IMR-90 (cell line): Measurements from ENCODE around the gene NAA11. TPM values are rescaled to one million over a fixed set of nuclear protein-coding genes. Genes with fewer than 3 reads are reported as not detected.

ENCODE experiments used
- ATAC-seq: fragments of 200-7000 bp; cut with Tn5 transposase; 2 replicates; pipeline ENCODE4 v1.9.1; 2020; ENCODE audit warnings: low read depth, mild to moderate bottlenecking, moderate library complexity
- BruUV-seq: library from RNA; stranded (reverse); fragments of 400-500 nt; replicated peaks from 2 replicates; lab custom pipeline; 2021; lab: Mats Ljungman, UMichigan
- CTCF ChIA-PET: fragments of 300-600 bp; formaldehyde crosslinking; extraction: SDS; loops from one replicate; lab custom pipeline; 2021; ENCODE audit warnings: antibody characterized with exemption; lab: Yijun Ruan, JAX
- POLR2A ChIA-PET: fragments of 300-600 bp; sonication (Branson Sonifier 250); formaldehyde crosslinking; loops from one replicate; lab custom pipeline; 2022; ENCODE audit warnings: antibody characterized with exemption; ENCODE audit not compliant: unreplicated experiment; lab: Charles Lee
- DNase-seq: peaks from one replicate; pipeline ENCODE4 v3.0.0; 2013
- H2AFZ ChIP-seq: replicated peaks from 2 replicates; pipeline ENCODE3; 2013; ENCODE audit warnings: low read length, mild to moderate bottlenecking; ENCODE audit not compliant: poor library complexity
- H2AK5ac ChIP-seq: 2 replicates; pipeline ENCODE4 v1.6.1; 2013; ENCODE audit warnings: low read depth, low read length, inconsistent platforms
- H2AK9ac ChIP-seq: replicated peaks from 2 replicates; pipeline ENCODE3; 2013; ENCODE audit warnings: mild to moderate bottlenecking, low read depth, low read length, moderate library complexity; ENCODE audit not compliant: poor library complexity
- H2BK120ac ChIP-seq: 2 replicates; pipeline ENCODE4 v1.6.1; 2013; ENCODE audit warnings: low read depth, low read length, inconsistent platforms
- H2BK15ac ChIP-seq: 3 replicates; pipeline ENCODE4 v1.6.1; 2013; ENCODE audit warnings: low read depth, low read length, inconsistent platforms
- H2BK20ac ChIP-seq: 2 replicates; pipeline ENCODE4 v1.6.1; 2013; ENCODE audit warnings: low read depth, mild to moderate bottlenecking, inconsistent platforms, low read length, moderate library complexity
- H2BK5ac ChIP-seq: 2 replicates; pipeline ENCODE4 v1.6.1; 2013; ENCODE audit warnings: mild to moderate bottlenecking, low read depth, low read length, inconsistent platforms; ENCODE audit not compliant: poor library complexity, severe bottlenecking
- H3K14ac ChIP-seq: replicated peaks from 2 replicates; pipeline ENCODE4 v1.6.1; 2013; ENCODE audit warnings: low read depth, low read length, inconsistent platforms
- H3K18ac ChIP-seq: 2 replicates; pipeline ENCODE4 v1.6.1; 2013; ENCODE audit warnings: low read depth, low read length, control low read depth
- H3K23ac ChIP-seq: 2 replicates; pipeline ENCODE4 v1.6.1; 2013; ENCODE audit warnings: low read depth, low read length, inconsistent platforms
- H3K27ac ChIP-seq: 2 replicates; pipeline ENCODE4 v1.5.1; 2013; ENCODE audit warnings: mild to moderate bottlenecking, control low read depth, low read length; ENCODE audit not compliant: insufficient read depth
- H3K27me3 ChIP-seq: 2 replicates; pipeline ENCODE4 v1.6.1; 2013; ENCODE audit warnings: low read length; ENCODE audit not compliant: control insufficient read depth, insufficient read depth
- H3K36me3 ChIP-seq: 2 replicates; pipeline ENCODE4 v1.6.1; 2013; ENCODE audit warnings: low read length, mixed read lengths; ENCODE audit not compliant: control insufficient read depth, insufficient read depth
- H3K4ac ChIP-seq: 2 replicates; pipeline ENCODE4 v1.6.1; 2013; ENCODE audit warnings: low read depth, low read length, inconsistent platforms
- H3K4me1 ChIP-seq: 2 replicates; pipeline ENCODE4 v1.6.1; 2013; ENCODE audit warnings: low read length, mixed read lengths; ENCODE audit not compliant: control insufficient read depth, insufficient read depth
- H3K4me2 ChIP-seq: 2 replicates; pipeline ENCODE4 v1.6.1; 2013; ENCODE audit warnings: low read depth, mild to moderate bottlenecking, control low read depth, low read length, moderate library complexity
- H3K4me3 ChIP-seq: 2 replicates; pipeline ENCODE4 v1.5.1; 2013; ENCODE audit warnings: low read depth, mild to moderate bottlenecking, control low read depth, low read length, moderate library complexity; ENCODE audit not compliant: insufficient read depth
- H3K56ac ChIP-seq: 2 replicates; pipeline ENCODE4 v1.6.1; 2013; ENCODE audit warnings: low read length, inconsistent platforms; ENCODE audit not compliant: insufficient read depth; ENCODE audit errors: extremely low read depth
- H3K79me1 ChIP-seq, 2 experiments: 2 replicates each; pipeline ENCODE4 v1.6.1; 2013; ENCODE audit warnings: low read length in 2 of 2, inconsistent platforms in 1 of 2, low read depth in 1 of 2
- H3K9ac ChIP-seq: 2 replicates; pipeline ENCODE4 v1.6.1; 2013; ENCODE audit warnings: low read depth, low read length, control low read depth
- H3K9me1 ChIP-seq: 2 replicates; pipeline ENCODE4 v1.6.1; 2013; ENCODE audit warnings: low read length, inconsistent platforms; ENCODE audit not compliant: insufficient read depth
- H3K9me3 ChIP-seq: 2 replicates; pipeline ENCODE4 v1.6.1; 2013; ENCODE audit warnings: low read length; ENCODE audit not compliant: control insufficient read depth, insufficient read depth
- H4K20me1 ChIP-seq: 2 replicates; pipeline ENCODE4 v1.6.1; 2013; ENCODE audit warnings: low read length, inconsistent platforms; ENCODE audit not compliant: insufficient read depth
- H4K5ac ChIP-seq: 2 replicates; pipeline ENCODE4 v1.6.1; 2013; ENCODE audit warnings: mild to moderate bottlenecking, low read depth, low read length, control low read depth
- H4K8ac ChIP-seq, 2 experiments: 2 replicates each; pipeline ENCODE4 v1.6.1; 2013; ENCODE audit warnings: low read depth in 2 of 2, low read length in 2 of 2, control low read depth in 1 of 2, inconsistent platforms in 1 of 2
- H4K91ac ChIP-seq: 2 replicates; pipeline ENCODE4 v1.6.1; 2013; ENCODE audit warnings: low read depth, low read length, inconsistent platforms; ENCODE audit not compliant: insufficient read depth
- BHLHE40 ChIP-seq: fragments of 150-350 bp; IDR thresholded peaks from 2 replicates; pipeline ENCODE4 v1.6.1; 2016; ENCODE audit warnings: mild to moderate bottlenecking, low read depth, low read length
- CEBPB ChIP-seq: IDR thresholded peaks from 2 replicates; pipeline ENCODE4 v1.6.1; 2012; ENCODE audit warnings: low read depth, low read length, improper control_type of control experiment
- CHD1 ChIP-seq: IDR thresholded peaks from 2 replicates; pipeline ENCODE4 v1.6.1; 2012; ENCODE audit warnings: low read depth, low read length, improper control_type of control experiment
- ELK1 ChIP-seq: fragments of 150-350 bp; IDR thresholded peaks from 2 replicates; pipeline ENCODE4 v1.6.1; 2016; ENCODE audit warnings: low read depth, mild to moderate bottlenecking, low read length, moderate library complexity, borderline replicate concordance
- FOS ChIP-seq: fragments of 150-350 bp; IDR thresholded peaks from 2 replicates; pipeline ENCODE4 v1.6.1; 2016; ENCODE audit warnings: low read depth, low read length
- MAFK ChIP-seq: IDR thresholded peaks from 2 replicates; pipeline ENCODE4 v1.6.1; 2012; ENCODE audit warnings: low read depth, low read length, improper control_type of control experiment
- MAZ ChIP-seq: IDR thresholded peaks from 2 replicates; pipeline ENCODE4 v1.6.1; 2012; ENCODE audit warnings: low read depth, mild to moderate bottlenecking, low read length, improper control_type of control experiment, moderate library complexity, borderline replicate concordance
- MXI1 ChIP-seq: IDR thresholded peaks from 2 replicates; pipeline ENCODE4 v1.6.1; 2012; ENCODE audit warnings: low read depth, mild to moderate bottlenecking, low read length, moderate library complexity, borderline replicate concordance
- NFE2L2 ChIP-seq: fragments of 150-350 bp; IDR thresholded peaks from 2 replicates; pipeline ENCODE4 v1.6.1; 2016; ENCODE audit warnings: low read depth, mild to moderate bottlenecking, low read length
- POLR2A ChIP-seq: IDR thresholded peaks from 2 replicates; pipeline ENCODE4 v1.6.1; 2012; ENCODE audit warnings: mild to moderate bottlenecking, low read depth, low read length
- RAD21 ChIP-seq: IDR thresholded peaks from 2 replicates; pipeline ENCODE4 v1.6.1; 2012; ENCODE audit warnings: low read length, improper control_type of control experiment
- RFX5 ChIP-seq: IDR thresholded peaks from 2 replicates; pipeline ENCODE4 v1.8.0; 2012; ENCODE audit warnings: low read depth, mild to moderate bottlenecking, low read length, moderate library complexity
- SMC3 ChIP-seq: fragments of 150-350 bp; IDR thresholded peaks from 2 replicates; pipeline ENCODE4 v1.6.1; 2016; ENCODE audit warnings: low read depth, mild to moderate bottlenecking, antibody characterized with exemption, low read length, moderate library complexity
- USF2 ChIP-seq: fragments of 150-350 bp; IDR thresholded peaks from 2 replicates; pipeline ENCODE4 v1.6.1; 2017; ENCODE audit warnings: mild to moderate bottlenecking, antibody characterized with exemption, low read length, low read depth
- WGBS, 2 experiments: methylation state at CpG; one replicate each; pipeline versions ENCODE4 v1.1.5 to v1.1.7; 2013; ENCODE audit warnings: missing lambda C conversion rate in 2 of 2; ENCODE audit not compliant: insufficient read length in 1 of 2; ENCODE audit errors: extremely low coverage in 2 of 2; 5-methylcytosine and 5-hydroxymethylcytosine counted together
- dilution Hi-C: fragments of 300-500 bp; cut with HindIII; formaldehyde crosslinking; loops from one replicate; pipeline ENCODE4 v1.14.3; 2018; ENCODE audit warnings: low sequenced_read_pairs; ENCODE audit not compliant: unreplicated experiment
- in situ Hi-C: fragments of 300-500 bp; cut with MboI; formaldehyde crosslinking; loops from 3 replicates; pipeline ENCODE4 v1.14.3; 2019; ENCODE audit warnings: low sequenced_read_pairs, inconsistent platforms, mixed read lengths
- intact Hi-C: fragments of 100-400 bp; cut with micrococcal nuclease; formaldehyde crosslinking; loops from 2 replicates; pipeline ENCODE4 v1.10.0; 2022
- polyA plus RNA-seq, 3 experiments: library from polyadenylated mRNA; depleted of rRNA; stranded (reverse); fragments of >200 nt; gene quantifications; 2 replicates each; pipeline ENCODE4 v1.2.3, GENCODE V29; 2012; ENCODE audit warnings: low replicate concordance in 1 of 3
- total RNA-seq: library from RNA; depleted of rRNA; stranded (reverse); fragments of >200 nt; gene quantifications from 2 replicates; pipeline ENCODE4 v1.2.3, GENCODE V29; 2012

Gene NAA11
- total and polyA plus RNA-seq, 2 of the 4 experiments (the other 2 are of a cell fraction): not detected

GRCh38 chr4:79308137-79308536 lies 17.7 kb downstream of the NAA11 start:
- no peaks in the 10 kb centered on the region for H3K79me1 ChIP-seq
- no peak overlapping the region for H2BK5ac ChIP-seq
- no peak overlapping the region for H2AFZ ChIP-seq
- TF ChIP-seq USF2 (no peak), SMC3 (no peak), RFX5 (no peak), MXI1 (no peak), RAD21 (no peak), CHD1 (no peak), BHLHE40 (no peak), POLR2A (no peak), NFE2L2 (no peak), CEBPB (no peak), ELK1 (no peak), MAZ (no peak), FOS (no peak), MAFK (no peak)
- H3K9me1 ChIP-seq: no peaks in the 10 kb centered on the region
- no peak overlapping the region for H3K4me3 ChIP-seq
- ATAC-seq (no peak), DNase-seq (no peak)
- in situ Hi-C loops: no loop called here
- H2AK9ac ChIP-seq: no peak overlapping the region
- no peak overlapping the region for H2BK15ac ChIP-seq
- H3K4ac ChIP-seq: no peak overlapping the region
- no peak overlapping the region for H3K56ac ChIP-seq
- no peak overlapping the region for H2AK5ac ChIP-seq
- H4K91ac ChIP-seq: no peak overlapping the region
- no peaks in the 10 kb centered on the region for H3K27me3 ChIP-seq
- no peak overlapping the region for H3K27ac ChIP-seq
- no TSS peak for BruUV-seq
- intact Hi-C loops: no loop called here
- no CpG with 5 or more reads among the region's 4 CpGs for WGBS, 2 experiments
- no peak overlapping the region for H4K8ac ChIP-seq
- H4K20me1 ChIP-seq: no peaks in the 10 kb centered on the region
- dilution Hi-C loops: no loop called here
- no peak overlapping the region for H3K4me2 ChIP-seq
- H3K4me1 ChIP-seq: no peaks in the 10 kb centered on the region
- no peaks in the 10 kb centered on the region for H3K36me3 ChIP-seq
- H2BK20ac ChIP-seq: no peak overlapping the region
- no peak overlapping the region for H3K9ac ChIP-seq
- POLR2A ChIA-PET: no interaction called here
- no peak overlapping the region for H3K23ac ChIP-seq
- no peaks in the 10 kb centered on the region for H3K9me3 ChIP-seq
- no peak overlapping the region for H4K5ac ChIP-seq
- H3K14ac ChIP-seq: no peak overlapping the region
- no peak overlapping the region for H2BK120ac ChIP-seq
- no peak overlapping the region for H3K18ac ChIP-seq
- CTCF ChIA-PET: no interaction called here
